SH-SY5Y (cell line): ENCODE measurements around the gene SLC4A4.

ENCODE experiments used
- GATA2 ChIP-seq: IDR thresholded peaks from 2 replicates; pipeline ENCODE4 v1.6.1; 2011; ENCODE audit warnings: mild to moderate bottlenecking, low read depth, low read length
- GATA3 ChIP-seq: IDR thresholded peaks from 2 replicates; pipeline ENCODE4 v1.6.1; 2011; ENCODE audit warnings: low read depth, mild to moderate bottlenecking, low read length, moderate library complexity

DNA sequence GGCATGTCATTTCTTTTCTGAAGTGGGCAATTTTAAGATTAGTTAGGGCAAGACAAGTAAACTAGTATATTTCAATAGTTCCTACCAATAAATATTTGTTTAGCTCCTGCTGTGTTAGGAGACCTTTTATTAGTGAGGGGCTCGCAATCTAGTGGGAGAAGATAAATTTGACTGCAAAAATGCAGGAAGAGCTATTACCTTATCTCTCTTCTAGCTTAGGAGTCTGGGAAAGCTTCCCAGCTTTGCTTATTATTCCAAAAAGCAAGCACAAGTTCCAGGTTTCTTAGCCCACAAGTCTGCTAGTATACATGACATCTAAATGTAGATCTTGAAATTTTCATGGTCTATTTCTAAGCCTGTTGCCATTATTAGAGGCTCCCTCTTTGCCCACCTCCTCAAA lies 254.0 kb downstream of the SLC4A4 start:
- TF ChIP-seq GATA2 (no peak), GATA3 (no peak)
